Panc1 (cell line): ENCODE measurements around the gene ATXN1.

Experiments
- CTCF ChIP-seq: fragments of 450-650 bp; IDR thresholded peaks from 2 replicates; pipeline ENCODE4 v1.5.1; 2017; ENCODE audit warnings: mild to moderate bottlenecking
- POLR2AphosphoS5 ChIP-seq: IDR thresholded peaks from 2 replicates; pipeline ENCODE4 v1.6.1; 2012; ENCODE audit warnings: mild to moderate bottlenecking, low read depth, low read length, moderate library complexity
- REST ChIP-seq, 2 experiments: IDR thresholded peaks; 2 replicates each; pipeline ENCODE4 v1.6.1; 2011 to 2012; ENCODE audit warnings: low read depth in 2 of 2, control low read depth in 1 of 2, low read length in 1 of 2, mild to moderate bottlenecking in 1 of 2, moderate library complexity in 1 of 2; ENCODE audit not compliant: insufficient read depth in 1 of 2
- SIN3A ChIP-seq: IDR thresholded peaks from 2 replicates; pipeline ENCODE4 v1.6.1; 2012; ENCODE audit warnings: low read depth, mild to moderate bottlenecking, low read length, moderate library complexity, borderline replicate concordance; ENCODE audit not compliant: insufficient read depth

GRCh38 chr6:16504609-16505008 is 256.7 kb downstream of the ATXN1 start:
- TF ChIP-seq CTCF (no peak), POLR2AphosphoS5 (no peak), SIN3A (no peak), REST (IDR thresholded peaks at IDR 0.05; ENCODE audit: insufficient read depth in 1 of 2, low read depth in 2 of 2, low read length in 1 of 2) (no peak)
